8988T (cell line): Measurements from ENCODE around the gene DNMT3A.
"Not testable (repeated sequence)": the region's sequence is repeated elsewhere in the genome, so short reads cannot be mapped to it uniquely, and the experiment has no call there.

Experiments used
- DNase-seq: peaks from one replicate; pipeline ENCODE4 v3.0.0; 2011

The DNMT3A gene

GRCh38 chr2:25229279-25230197 lies 112.2 kb downstream of the DNMT3A start:
- DNase-seq = no peak

GRCh38 chr2:25228848-25229278 lies 112.9 kb downstream of the DNMT3A start:
- DNase-seq = peak; percentile 95

GRCh38 chr2:25227576-25227975 lies 114.1 kb downstream of the DNMT3A start:
- no peak for DNase-seq

- no peak for DNase-seq
These were observed 114.9 kb downstream of the DNMT3A start for GRCh38 chr2:25226827-25227226.

- DNase-seq = no peak
These were observed 119.1 kb downstream of the DNMT3A start for GRCh38 chr2:25222477-25223121.

- DNase-seq = no peak
These were observed 120.1 kb downstream of the DNMT3A start for GRCh38 chr2:25221579-25221978.

GRCh38 chr2:25220313-25220712 lies 121.4 kb downstream of the DNMT3A start:
- no peak for DNase-seq

GRCh38 chr2:25219621-25220020 lies 122.1 kb downstream of the DNMT3A start:
- DNase-seq = no peak

GRCh38 chr2:25218100-25218499 lies 123.6 kb downstream of the DNMT3A start:
- DNase-seq = no peak

GRCh38 chr2:25215948-25216679 lies 125.6 kb downstream of the DNMT3A start:
- DNase-seq = no peak

- DNase-seq = no peak
These were observed 126.5 kb downstream of the DNMT3A start for GRCh38 chr2:25215232-25215631.

GRCh38 chr2:25213229-25213628 lies 128.5 kb downstream of the DNMT3A start:
- DNase-seq = no peak

GRCh38 chr2:25210923-25211322 lies 130.8 kb downstream of the DNMT3A start:
- DNase-seq = not testable (repeated sequence)

GRCh38 chr2:25207078-25207545 lies 134.6 kb downstream of the DNMT3A start:
- DNase-seq = no peak

GRCh38 chr2:25204190-25204838 lies 137.4 kb downstream of the DNMT3A start:
- DNase-seq = no peak

GRCh38 chr2:25202275-25202674 lies 139.4 kb downstream of the DNMT3A start:
- DNase-seq = no peak

GRCh38 chr2:25201794-25202193 lies 139.9 kb downstream of the DNMT3A start:
- DNase-seq = no peak

- DNase-seq = peak; percentile 56
These were observed 140.5 kb downstream of the DNMT3A start for GRCh38 chr2:25201265-25201664.

GRCh38 chr2:25198576-25198975 lies 143.1 kb downstream of the DNMT3A start:
- DNase-seq = no peak

GRCh38 chr2:25198209-25198525 lies 143.6 kb downstream of the DNMT3A start:
- no peak for DNase-seq

- no peak for DNase-seq
These were observed 144.2 kb downstream of the DNMT3A start for GRCh38 chr2:25197336-25198208.

GRCh38 chr2:25194576-25195122 lies 147.1 kb downstream of the DNMT3A start:
- no peak for DNase-seq
